GM18873 (cell line): ENCODE data around the gene IPO11.

ENCODE experiments used
- ATAC-seq: cut with Tn5 transposase; IDR thresholded peaks from one replicate; pipeline ENCODE4 v1.9.1; 2021; ENCODE audit warnings: mild to moderate bottlenecking, moderate library complexity, moderate number of reproducible peaks; ENCODE audit not compliant: unreplicated experiment, low FRiP score

The IPO11 gene

DNA sequence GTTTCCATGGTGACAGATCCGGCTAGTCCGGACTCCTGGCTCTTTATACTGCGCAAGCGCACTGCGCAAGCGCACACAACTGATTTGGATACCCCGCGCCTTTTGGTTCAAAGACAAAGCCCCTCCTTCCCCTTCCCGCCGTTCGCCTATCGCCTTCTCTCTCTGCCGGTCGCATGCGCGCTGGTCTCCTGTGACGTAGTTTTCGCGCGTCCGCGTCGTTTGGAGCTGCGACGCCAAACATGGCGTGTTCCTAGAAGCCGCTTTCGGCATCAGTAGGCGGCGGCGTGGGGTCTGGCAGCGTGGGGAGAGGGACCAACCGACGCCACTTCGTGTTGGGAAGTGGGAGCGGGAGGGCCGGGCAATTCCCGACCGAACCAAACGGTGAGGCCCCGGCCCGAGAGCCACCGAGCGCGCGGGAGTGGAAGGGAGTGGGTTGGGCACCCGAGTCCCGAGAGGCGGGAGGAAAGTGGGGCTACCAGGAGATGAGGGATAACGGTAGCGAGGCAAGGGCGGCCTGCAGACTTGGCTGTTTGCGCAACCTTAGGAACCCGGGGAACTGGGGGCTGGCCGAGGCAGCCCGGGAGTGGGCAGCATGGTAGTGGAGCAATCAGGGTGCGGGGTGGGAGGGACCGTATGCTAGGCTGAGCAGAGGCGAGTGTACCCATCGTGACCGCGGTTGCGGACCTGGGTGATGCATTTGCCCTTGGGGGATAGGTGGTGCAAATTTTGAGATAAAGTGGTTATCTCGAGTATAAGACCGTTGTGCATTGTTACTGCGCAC, at the start of gene IPO11:
IPO11 (plus strand) TSS at position 215 of the 781 bp plus-strand sequence. CDS start 24,517 bp downstream, outside the sequence.
- ATAC-seq = peak; percentile 96

- ATAC-seq = no peak
Measured at GRCh38 chr5:62369039-62369438, 43.5 kb upstream of the IPO11 start.

- no peak for ATAC-seq
Measured at GRCh38 chr5:62371409-62371808, 41.2 kb upstream of the IPO11 start.

DNA sequence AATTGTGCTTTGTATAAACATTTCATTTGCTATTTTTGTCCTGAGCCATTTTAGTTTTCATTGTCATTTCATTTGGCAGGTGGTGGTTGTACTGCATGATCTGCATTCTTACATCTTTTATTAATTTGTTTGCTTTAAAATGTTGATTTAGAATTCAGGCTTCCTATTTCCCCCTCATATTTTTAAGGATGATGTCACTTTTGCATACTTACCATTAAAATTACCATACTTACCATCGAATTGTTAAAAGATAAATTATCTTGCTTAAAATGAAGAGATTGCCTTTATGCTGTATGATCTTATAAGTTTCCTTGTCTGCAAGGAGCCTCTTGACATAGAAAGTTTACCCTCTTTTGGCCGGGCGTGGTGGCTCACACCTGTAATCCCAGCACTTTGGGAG, 40.0 kb upstream of the IPO11 start:
- ATAC-seq = no peak

DNA sequence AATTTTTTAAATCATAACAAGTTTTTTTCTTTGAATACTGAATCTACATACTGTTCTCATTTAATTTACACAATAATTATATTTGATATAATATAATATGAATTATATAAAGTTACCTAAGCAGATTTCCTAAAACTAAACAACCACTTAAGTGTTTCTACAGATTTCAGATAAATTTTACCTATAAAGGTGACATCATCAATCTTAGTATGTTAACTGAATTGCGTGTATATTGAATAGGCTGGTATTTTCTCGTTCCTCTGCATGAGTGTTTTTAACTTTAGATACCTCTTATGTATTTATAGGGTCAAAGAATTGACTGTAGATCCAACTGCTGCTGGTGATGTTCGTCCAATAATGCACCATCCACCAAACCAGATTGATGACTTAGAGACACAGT, 39.2 kb upstream of the IPO11 start:
- ATAC-seq = no peak

- ATAC-seq = no peak
Measured at GRCh38 chr5:62374090-62374489, 38.5 kb upstream of the IPO11 start.

DNA sequence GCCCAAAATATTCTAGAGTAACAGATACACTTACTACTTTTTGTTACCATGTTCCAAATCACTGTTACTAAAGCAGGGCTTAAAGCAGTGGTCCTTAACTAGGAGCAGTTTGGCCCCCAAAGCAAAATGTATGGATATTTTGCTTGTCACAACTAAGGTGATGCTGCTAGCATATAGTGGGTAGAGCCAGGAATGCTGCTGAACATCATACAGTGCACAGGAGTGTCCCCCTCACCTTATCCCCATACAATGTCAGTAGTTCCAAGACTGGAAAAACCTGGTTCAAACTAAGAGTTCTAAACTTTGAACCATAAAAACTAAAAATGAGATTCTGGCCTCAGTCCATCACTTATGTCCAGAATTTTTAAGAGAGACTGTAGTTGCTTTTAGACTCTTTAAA, 36.9 kb upstream of the IPO11 start:
- no peak for ATAC-seq

GRCh38 chr5:62376064-62376463, 36.5 kb upstream of the IPO11 start:
- ATAC-seq = no peak

DNA sequence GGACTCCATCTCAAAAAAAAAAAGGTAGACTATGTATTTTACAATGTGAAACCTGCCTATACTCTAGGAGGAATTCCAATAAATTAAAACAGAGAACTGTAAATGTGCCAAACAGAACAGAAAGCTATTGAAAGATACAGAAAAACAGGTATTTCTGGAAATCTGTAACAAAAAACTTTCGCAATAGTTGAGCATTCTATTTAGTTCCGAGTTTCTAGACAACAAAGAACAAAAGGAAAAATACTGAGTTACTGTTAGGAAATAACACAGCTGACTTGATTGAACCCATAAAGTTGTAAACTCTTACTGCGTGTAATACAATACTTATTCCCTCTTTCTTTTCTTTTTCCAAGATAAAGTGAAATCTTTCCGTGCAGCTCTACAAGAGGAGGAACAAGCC, 27.4 kb upstream of the IPO11 start:
- no peak for ATAC-seq

GRCh38 chr5:62385816-62386400, 26.7 kb upstream of the IPO11 start:
- ATAC-seq = no peak

GRCh38 chr5:62386824-62387223, 25.7 kb upstream of the IPO11 start:
- ATAC-seq = no peak

- no peak for ATAC-seq
Measured at GRCh38 chr5:62395210-62395950, 17.2 kb upstream of the IPO11 start.

DNA sequence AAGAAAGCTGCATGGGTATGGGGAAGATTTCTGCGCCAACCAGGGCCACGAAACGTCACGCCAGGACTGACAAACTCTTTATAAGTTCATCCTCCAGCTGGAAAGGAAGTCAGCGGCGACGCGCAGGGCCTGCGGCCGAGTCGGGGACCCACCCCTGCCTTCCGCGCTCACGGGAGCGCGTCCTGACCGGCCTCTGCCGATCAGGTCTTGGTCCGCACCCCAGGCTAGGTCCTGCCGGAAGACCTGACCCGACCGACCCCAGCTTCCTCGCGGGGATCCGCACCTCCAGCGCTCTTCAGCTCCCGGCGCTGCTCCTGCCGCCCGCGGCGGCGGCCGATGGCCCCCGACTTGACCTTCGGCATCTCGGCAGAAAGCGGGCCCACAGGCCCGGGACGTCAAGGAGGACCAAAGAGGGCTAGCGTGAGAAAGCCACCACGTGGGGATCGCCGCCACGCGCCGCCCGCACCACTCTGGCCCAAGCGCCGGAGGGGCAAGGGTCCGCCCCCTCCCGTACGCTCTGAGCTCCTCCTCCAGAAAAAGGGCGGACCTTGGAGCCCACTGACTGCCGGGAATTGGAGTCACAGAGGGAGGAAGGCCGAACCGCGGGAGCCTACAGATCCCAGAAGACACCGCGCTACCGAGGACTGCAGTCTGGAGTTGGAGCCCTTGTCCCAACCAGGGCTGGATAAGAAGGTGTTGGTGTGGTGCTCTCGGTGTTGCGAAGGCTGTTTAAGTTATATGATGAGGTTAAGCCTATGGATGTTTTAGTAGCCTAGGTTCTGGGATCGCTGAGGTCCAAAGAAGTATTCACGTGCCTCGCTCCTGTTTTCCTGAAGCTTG, 8.9 kb upstream of the IPO11 start, which contains the start of gene DIMT1:
DIMT1 (minus strand) TSS at position 495 of the 840 bp plus-strand sequence; CDS start at position 362, 133 bp downstream.
- peak; percentile 98 for ATAC-seq

- ATAC-seq = no peak
Measured at GRCh38 chr5:62413711-62414110, 1.1 kb downstream of the IPO11 start.

- ATAC-seq = no peak
Measured at GRCh38 chr5:62418462-62419076, 6.0 kb downstream of the IPO11 start.

GRCh38 chr5:62419609-62420008, 7.0 kb downstream of the IPO11 start:
- no peak for ATAC-seq

- ATAC-seq = no peak
Measured at GRCh38 chr5:62421414-62421813, 8.9 kb downstream of the IPO11 start.

DNA sequence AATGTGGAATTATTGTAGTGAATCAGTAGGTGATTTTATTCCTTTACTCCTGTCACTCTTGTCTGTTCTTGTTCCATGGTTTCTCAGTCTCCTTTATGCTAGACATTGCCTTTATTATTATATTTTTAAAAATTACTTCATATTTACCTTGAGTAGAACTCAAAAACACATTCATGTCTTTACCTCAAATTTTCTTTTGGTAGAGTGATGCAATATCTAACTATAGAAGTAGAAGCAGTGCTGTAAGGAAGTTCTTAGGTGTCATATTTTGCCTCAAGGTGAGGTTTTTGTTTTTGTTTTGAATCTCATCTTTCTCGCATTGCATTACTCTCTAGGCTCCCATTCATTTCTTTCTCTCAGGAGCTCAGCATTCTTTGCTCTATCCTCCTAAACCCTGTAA, 12.2 kb downstream of the IPO11 start:
- no peak for ATAC-seq

GRCh38 chr5:62431735-62432620, 19.4 kb downstream of the IPO11 start:
- no peak for ATAC-seq
